ENCODE data around the gene TNNT1.

DNA sequence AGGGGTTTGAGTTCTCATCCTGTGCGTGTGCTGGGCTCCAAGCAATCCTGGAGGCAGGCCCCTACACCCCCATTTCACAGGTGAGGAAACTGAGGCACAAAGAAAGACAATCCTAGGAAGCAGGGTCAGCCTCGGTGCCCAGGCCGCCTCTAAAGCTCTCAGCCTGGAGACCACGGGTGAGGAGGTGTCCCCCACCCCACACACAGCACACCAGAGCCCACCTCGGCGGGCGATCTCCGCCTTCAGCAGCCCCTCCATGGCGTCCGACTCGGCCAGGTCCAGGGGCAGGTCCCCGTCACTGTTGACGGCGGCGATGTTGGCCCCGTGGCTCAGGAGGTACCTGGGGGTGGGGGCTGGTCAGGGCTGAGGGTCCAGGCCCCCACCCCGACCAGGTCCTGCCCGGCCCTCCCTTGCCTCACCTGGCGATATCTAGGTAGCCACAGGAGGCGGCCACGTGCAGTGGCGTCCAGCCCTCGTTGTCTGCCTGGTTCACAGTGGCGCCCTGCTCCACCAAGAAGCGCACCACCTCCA lies 36.7 kb downstream of the TNNT1 start:
- TF ChIP-seq, protein P1, sequence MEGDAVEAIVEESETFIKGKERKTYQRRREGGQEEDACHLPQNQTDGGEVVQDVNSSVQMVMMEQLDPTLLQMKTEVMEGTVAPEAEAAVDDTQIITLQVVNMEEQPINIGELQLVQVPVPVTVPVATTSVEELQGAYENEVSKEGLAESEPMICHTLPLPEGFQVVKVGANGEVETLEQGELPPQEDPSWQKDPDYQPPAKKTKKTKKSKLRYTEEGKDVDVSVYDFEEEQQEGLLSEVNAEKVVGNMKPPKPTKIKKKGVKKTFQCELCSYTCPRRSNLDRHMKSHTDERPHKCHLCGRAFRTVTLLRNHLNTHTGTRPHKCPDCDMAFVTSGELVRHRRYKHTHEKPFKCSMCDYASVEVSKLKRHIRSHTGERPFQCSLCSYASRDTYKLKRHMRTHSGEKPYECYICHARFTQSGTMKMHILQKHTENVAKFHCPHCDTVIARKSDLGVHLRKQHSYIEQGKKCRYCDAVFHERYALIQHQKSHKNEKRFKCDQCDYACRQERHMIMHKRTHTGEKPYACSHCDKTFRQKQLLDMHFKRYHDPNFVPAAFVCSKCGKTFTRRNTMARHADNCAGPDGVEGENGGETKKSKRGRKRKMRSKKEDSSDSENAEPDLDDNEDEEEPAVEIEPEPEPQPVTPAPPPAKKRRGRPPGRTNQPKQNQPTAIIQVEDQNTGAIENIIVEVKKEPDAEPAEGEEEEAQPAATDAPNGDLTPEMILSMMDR (IDR thresholded peaks at IDR 0.05) = no peak
- TF ChIP-seq POLR2A (IDR thresholded peaks at IDR 0.05) (no peak), EP300 (IDR thresholded peaks at IDR 0.05) (no peak)

All from tibial nerve (tissue), 4 donors.